Measurements from ENCODE around the gene UGT1A10.

DNA sequence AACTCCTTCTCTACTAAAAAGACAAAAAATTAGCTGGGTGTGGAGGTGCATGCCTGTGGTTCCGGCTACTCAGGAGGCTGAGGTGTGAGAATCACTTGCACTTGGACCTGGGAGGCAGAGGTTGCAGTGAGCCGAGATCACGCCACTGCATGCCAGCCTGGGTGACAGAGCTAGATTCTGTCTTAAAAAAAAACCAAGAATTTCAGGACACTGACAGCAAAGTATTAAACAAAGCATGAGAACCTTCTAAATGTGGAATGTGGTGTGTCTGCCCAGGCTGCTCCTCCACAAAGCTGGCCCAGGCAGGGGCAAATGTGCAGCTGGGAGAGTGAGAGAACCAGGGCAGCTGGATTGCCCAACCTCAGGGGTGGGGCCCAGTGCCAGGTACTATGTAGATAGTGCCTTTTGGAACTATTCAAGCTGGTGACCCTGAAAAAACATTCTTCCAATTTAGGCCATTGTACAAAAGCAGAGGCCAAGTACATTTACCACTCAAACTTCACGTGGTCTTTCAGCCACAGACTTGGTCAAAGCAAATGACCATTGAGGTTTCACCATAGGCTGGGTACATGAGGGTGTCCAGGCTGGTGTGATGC is 69.8 kb downstream of the UGT1A10 start:
- TF ChIP-seq, protein P1, sequence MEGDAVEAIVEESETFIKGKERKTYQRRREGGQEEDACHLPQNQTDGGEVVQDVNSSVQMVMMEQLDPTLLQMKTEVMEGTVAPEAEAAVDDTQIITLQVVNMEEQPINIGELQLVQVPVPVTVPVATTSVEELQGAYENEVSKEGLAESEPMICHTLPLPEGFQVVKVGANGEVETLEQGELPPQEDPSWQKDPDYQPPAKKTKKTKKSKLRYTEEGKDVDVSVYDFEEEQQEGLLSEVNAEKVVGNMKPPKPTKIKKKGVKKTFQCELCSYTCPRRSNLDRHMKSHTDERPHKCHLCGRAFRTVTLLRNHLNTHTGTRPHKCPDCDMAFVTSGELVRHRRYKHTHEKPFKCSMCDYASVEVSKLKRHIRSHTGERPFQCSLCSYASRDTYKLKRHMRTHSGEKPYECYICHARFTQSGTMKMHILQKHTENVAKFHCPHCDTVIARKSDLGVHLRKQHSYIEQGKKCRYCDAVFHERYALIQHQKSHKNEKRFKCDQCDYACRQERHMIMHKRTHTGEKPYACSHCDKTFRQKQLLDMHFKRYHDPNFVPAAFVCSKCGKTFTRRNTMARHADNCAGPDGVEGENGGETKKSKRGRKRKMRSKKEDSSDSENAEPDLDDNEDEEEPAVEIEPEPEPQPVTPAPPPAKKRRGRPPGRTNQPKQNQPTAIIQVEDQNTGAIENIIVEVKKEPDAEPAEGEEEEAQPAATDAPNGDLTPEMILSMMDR (IDR thresholded peaks at IDR 0.05; ENCODE audit: insufficient read depth, low read length): no peak
- TF ChIP-seq, protein P2, sequence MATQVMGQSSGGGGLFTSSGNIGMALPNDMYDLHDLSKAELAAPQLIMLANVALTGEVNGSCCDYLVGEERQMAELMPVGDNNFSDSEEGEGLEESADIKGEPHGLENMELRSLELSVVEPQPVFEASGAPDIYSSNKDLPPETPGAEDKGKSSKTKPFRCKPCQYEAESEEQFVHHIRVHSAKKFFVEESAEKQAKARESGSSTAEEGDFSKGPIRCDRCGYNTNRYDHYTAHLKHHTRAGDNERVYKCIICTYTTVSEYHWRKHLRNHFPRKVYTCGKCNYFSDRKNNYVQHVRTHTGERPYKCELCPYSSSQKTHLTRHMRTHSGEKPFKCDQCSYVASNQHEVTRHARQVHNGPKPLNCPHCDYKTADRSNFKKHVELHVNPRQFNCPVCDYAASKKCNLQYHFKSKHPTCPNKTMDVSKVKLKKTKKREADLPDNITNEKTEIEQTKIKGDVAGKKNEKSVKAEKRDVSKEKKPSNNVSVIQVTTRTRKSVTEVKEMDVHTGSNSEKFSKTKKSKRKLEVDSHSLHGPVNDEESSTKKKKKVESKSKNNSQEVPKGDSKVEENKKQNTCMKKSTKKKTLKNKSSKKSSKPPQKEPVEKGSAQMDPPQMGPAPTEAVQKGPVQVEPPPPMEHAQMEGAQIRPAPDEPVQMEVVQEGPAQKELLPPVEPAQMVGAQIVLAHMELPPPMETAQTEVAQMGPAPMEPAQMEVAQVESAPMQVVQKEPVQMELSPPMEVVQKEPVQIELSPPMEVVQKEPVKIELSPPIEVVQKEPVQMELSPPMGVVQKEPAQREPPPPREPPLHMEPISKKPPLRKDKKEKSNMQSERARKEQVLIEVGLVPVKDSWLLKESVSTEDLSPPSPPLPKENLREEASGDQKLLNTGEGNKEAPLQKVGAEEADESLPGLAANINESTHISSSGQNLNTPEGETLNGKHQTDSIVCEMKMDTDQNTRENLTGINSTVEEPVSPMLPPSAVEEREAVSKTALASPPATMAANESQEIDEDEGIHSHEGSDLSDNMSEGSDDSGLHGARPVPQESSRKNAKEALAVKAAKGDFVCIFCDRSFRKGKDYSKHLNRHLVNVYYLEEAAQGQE (IDR thresholded peaks at IDR 0.05; ENCODE audit: insufficient replicate concordance, low read depth): no peak

Data from HL-60 (cell line).